Thyroid gland (tissue), 4 donors: Measurements from ENCODE around the gene MRPL37. TPM values are rescaled to one million over a fixed set of nuclear protein-coding genes. Genes with fewer than 3 reads are reported as not detected.
"Not testable (repeated sequence)": the region's sequence is repeated elsewhere in the genome, so short reads cannot be mapped to it uniquely, and the experiment has no call there.

Experiments
- DNase-seq, 2 donors: peaks; one replicate each; pipeline ENCODE4 v3.0.0-alpha.2; 2019
- H3K27ac ChIP-seq, 3 donors: fragments of 200-600 bp; sonication (generic); 1 replicate in 2 of 3; 2 replicates in 1 of 3; pipeline ENCODE4 v1.5.1; 2016 to 2019; ENCODE audit warnings: mild to moderate bottlenecking in 1 of 3, moderate library complexity in 1 of 3
- H3K27me3 ChIP-seq: fragments of 200-600 bp; sonication (generic); one replicate; pipeline ENCODE4 v1.5.1; 2019
- H3K36me3 ChIP-seq, 2 donors: fragments of 200-600 bp; sonication (generic); one replicate each; pipeline ENCODE4 v1.5.1; 2016 to 2019
- H3K4me1 ChIP-seq, 2 donors: fragments of 200-600 bp; sonication (generic); one replicate each; pipeline ENCODE4 v1.5.1; 2017 to 2019
- H3K4me3 ChIP-seq, 3 donors: fragments of 200-600 bp; sonication (generic); replicated peaks in 1 of 3; 1 replicate in 2 of 3; 2 replicates in 1 of 3; pipeline ENCODE4 v1.5.1; 2016; ENCODE audit warnings: mild to moderate bottlenecking in 1 of 3
- H3K9me3 ChIP-seq: fragments of 200-600 bp; sonication (generic); one replicate; pipeline ENCODE4 v1.5.1; 2017
- POLR2A ChIP-seq, 2 donors: fragments of 450-650 bp; IDR thresholded peaks; one replicate each; pipeline ENCODE4 v1.6.1; 2017; ENCODE audit warnings: antibody characterized with exemption in 2 of 2, mild to moderate bottlenecking in 2 of 2, moderate library complexity in 1 of 2
- WGBS, 2 donors: methylation state at CpG; one replicate each; pipeline ENCODE4 v1.1.5; 2017; 5-methylcytosine and 5-hydroxymethylcytosine counted together
- intact Hi-C: fragments of 100-400 bp; cut with DNase I; formaldehyde crosslinking; loops from one replicate; pipeline ENCODE4 v1.15.1; 2023
- total RNA-seq, 4 donors: library from RNA; depleted of rRNA; stranded (reverse); fragments of >200 nt; gene quantifications; one replicate each; pipeline ENCODE4 v1.2.3, GENCODE V29; 2016
- TF ChIP-seq, protein P1 (sequence below), 6 experiments: fragments of 200-600 bp in 3 of 6; fragments of 450-650 bp in 3 of 6; sonication (generic) in 3 of 6; IDR thresholded peaks; one replicate each; pipeline ENCODE4 v1.5.1; 2016 to 2019; ENCODE audit warnings: antibody characterized with exemption in 6 of 6, mild to moderate bottlenecking in 2 of 6, inconsistent platforms in 1 of 6, moderate library complexity in 1 of 6

Gene MRPL37
- total RNA-seq, 4 donors from 2014 or later, result 29.8 to 71.3 (median 48.0) TPM

DNA sequence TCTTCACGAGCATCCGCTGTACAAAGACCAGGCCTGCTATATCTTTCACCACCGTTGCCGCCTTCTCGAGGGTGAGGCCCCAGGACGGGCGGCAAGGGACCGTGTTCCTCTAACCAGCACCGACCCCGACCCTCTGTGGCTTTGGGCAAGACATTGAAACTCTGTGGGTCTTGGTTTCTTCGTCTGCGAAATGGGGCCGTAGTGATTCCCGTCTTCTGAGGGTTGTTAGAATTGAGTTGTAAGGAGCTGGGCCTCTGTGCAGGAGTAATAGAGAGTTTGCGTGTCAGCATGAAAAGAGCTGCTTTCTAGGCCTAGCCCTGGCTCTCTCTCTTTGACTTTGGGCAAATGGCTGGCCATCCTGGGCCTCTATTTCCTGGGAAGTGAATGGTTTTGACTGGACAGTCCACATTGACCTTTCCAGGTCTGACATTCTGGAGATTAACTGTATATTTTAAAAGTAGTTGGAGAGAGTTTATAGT lies 591 bp downstream of the MRPL37 start:
- intact Hi-C loops, result no loop called here
- H3K9me3 ChIP-seq, result no peaks in the 10 kb centered on the region
- H3K36me3 ChIP-seq, result peaks cover 7 to 10% of the 10 kb centered on the region in 2 donors
- no peak for TF ChIP-seq POLR2A (IDR thresholded peaks at IDR 0.05)
- TF ChIP-seq, protein P1, sequence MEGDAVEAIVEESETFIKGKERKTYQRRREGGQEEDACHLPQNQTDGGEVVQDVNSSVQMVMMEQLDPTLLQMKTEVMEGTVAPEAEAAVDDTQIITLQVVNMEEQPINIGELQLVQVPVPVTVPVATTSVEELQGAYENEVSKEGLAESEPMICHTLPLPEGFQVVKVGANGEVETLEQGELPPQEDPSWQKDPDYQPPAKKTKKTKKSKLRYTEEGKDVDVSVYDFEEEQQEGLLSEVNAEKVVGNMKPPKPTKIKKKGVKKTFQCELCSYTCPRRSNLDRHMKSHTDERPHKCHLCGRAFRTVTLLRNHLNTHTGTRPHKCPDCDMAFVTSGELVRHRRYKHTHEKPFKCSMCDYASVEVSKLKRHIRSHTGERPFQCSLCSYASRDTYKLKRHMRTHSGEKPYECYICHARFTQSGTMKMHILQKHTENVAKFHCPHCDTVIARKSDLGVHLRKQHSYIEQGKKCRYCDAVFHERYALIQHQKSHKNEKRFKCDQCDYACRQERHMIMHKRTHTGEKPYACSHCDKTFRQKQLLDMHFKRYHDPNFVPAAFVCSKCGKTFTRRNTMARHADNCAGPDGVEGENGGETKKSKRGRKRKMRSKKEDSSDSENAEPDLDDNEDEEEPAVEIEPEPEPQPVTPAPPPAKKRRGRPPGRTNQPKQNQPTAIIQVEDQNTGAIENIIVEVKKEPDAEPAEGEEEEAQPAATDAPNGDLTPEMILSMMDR (IDR thresholded peaks at IDR 0.05), result no peak
- no peaks in the 10 kb centered on the region for H3K27me3 ChIP-seq
- H3K27ac ChIP-seq, result peak overlapping the region in 2 of 3 donors; percentile 70 to 78
- no peak for DNase-seq
- peak overlapping the region; percentile 70 to 97 (median 91) for H3K4me3 ChIP-seq
- peaks cover 12 to 19% of the 10 kb centered on the region in 2 donors for H3K4me1 ChIP-seq
- 0 to 1% methylated on average over 15 of the region's 15 CpGs for WGBS, 2 donors

DNA sequence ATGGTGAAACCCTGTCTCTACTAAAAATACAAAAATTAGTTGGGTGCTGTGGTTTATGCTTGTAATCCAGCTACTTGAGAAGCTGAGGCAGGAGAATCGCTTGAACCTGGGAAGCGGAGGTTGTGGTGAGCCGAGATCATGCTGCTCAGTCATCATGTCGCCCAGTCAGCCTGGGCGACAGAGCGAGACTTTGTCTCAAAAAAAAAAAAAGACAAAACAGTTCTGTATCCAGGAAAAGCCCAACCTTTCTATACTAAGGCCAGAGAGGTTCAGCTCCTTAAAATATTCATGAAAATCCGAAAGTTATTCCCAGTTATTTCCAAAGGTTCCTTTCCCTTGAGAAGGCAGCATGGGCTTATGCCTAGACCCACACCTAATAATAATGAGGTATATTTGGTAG lies 4.2 kb downstream of the MRPL37 start:
- TF ChIP-seq, protein P1 (IDR thresholded peaks at IDR 0.05), result no peak
- no peak for TF ChIP-seq POLR2A (IDR thresholded peaks at IDR 0.05)
- Histone ChIP-seq H3K27ac (no peak overlapping the region), H3K9me3 (no peaks in the 10 kb centered on the region), H3K4me3 (no peak overlapping the region), H3K27me3 (no peaks in the 10 kb centered on the region), H3K4me1 (peaks cover 12 to 15% of the 10 kb centered on the region in 2 donors), H3K36me3 (peaks cover 29 to 33% of the 10 kb centered on the region in 2 donors)
- no peak for DNase-seq
- intact Hi-C loops, result no loop called here
- 78 to 80% methylated on average over 7 of the region's 7 CpGs for WGBS, 2 donors

- WGBS, 2 donors, result 78 to 82% methylated on average over 1 of the region's 1 CpG
These were observed 7.3 kb downstream of the MRPL37 start for GRCh38 chr1:54207287-54207686.

DNA sequence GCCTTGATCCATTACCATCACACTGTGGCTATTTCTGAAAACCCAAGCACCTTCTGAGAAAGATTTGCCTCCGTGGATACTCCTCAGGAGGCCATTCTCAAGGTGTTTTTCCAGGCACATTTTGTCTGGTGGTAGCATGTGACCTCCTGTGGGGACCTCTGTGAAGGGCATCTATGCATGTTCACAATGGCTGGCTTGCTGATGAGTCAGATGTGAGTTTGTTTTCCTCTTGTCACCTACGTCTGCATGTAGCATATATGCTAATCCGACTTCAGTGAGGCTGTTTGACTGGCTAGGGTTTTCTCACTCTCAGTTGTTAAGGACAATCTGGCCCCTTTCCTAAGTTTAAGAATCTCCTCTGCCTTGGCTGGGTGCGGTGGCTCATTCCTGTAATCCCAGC lies 7.9 kb downstream of the MRPL37 start:
- H3K27me3 ChIP-seq, H3K9me3 ChIP-seq, H3K4me1 ChIP-seq, H3K4me3 ChIP-seq, intact Hi-C loops, DNase-seq, H3K27ac ChIP-seq: not testable (repeated sequence)
- H3K36me3 ChIP-seq, result peaks cover 62 to 68% of the 10 kb centered on the region in 2 donors
- WGBS, 2 donors, result 65 to 69% methylated on average over 4 of the region's 4 CpGs

More at GRCh38 chr1:54207287-54207686, 7.3 kb downstream of the MRPL37 start:
- no peak for DNase-seq
- Histone ChIP-seq H3K27ac (no peak overlapping the region), H3K4me1 (no peaks in the 10 kb centered on the region), H3K9me3 (no peaks in the 10 kb centered on the region), H3K36me3 (peaks cover 56 to 62% of the 10 kb centered on the region in 2 donors), H3K4me3 (no peak overlapping the region), H3K27me3 (no peaks in the 10 kb centered on the region)
- TF ChIP-seq POLR2A (IDR thresholded peaks at IDR 0.05), result no peak
- TF ChIP-seq, protein P1 (IDR thresholded peaks at IDR 0.05), result no peak
- intact Hi-C loops, result no loop called here

- no peaks in the 10 kb centered on the region for H3K9me3 ChIP-seq
- DNase-seq, result no peak
- no peaks in the 10 kb centered on the region for H3K27me3 ChIP-seq
- intact Hi-C loops, result no loop called here
- no peaks in the 10 kb centered on the region for H3K4me1 ChIP-seq
- no peak for TF ChIP-seq POLR2A (IDR thresholded peaks at IDR 0.05)
- TF ChIP-seq, protein P1 (IDR thresholded peaks at IDR 0.05), result no peak
- whole genome bisulfite sequencing, 2 donors, result 75 to 85% methylated on average over 1 of the region's 1 CpG
- peaks cover 87 to 88% of the 10 kb centered on the region in 2 donors for H3K36me3 ChIP-seq
- no peak overlapping the region for H3K4me3 ChIP-seq
- H3K27ac ChIP-seq, result no peak overlapping the region
These were observed 12.9 kb downstream of the MRPL37 start for GRCh38 chr1:54212872-54213271.
